ENCODE data around the gene DYRK3.

- TF ChIP-seq ZNF263 (CRISPR knock-in tag; IDR thresholded peaks at IDR 0.05; ENCODE audit: borderline replicate concordance), result no peak
- TF ChIP-seq ZBTB49 (CRISPR knock-in tag; IDR thresholded peaks at IDR 0.05; ENCODE audit: borderline replicate concordance), result no peak
- TF ChIP-seq ARID1B (IDR thresholded peaks at IDR 0.05), result no peak
- no peak for TF ChIP-seq POLR3A (IDR thresholded peaks at IDR 0.05; ENCODE audit: borderline replicate concordance, extremely low read depth, insufficient read depth, insufficient read length)
- no peak for TF ChIP-seq SIN3A (IDR thresholded peaks at IDR 0.05; ENCODE audit: borderline replicate concordance in 2 of 2, control insufficient read depth in 1 of 2, low read depth in 2 of 2, low read length in 2 of 2)
- no peak for TF ChIP-seq GABPA (tag; conservative IDR thresholded peaks at IDR 0.05; ENCODE audit: low read depth)
- no peak for TF ChIP-seq USF1 (CRISPR knock-in tag; IDR thresholded peaks at IDR 0.05)
- no peak for TF ChIP-seq ZNF77 (CRISPR knock-in tag; IDR thresholded peaks at IDR 0.05)
- TF ChIP-seq CTCF (IDR thresholded peaks at IDR 0.05 in 2 of 3, conservative IDR thresholded peaks at IDR 0.05 in 1 of 3; ENCODE audit: insufficient read depth in 2 of 3, low read depth in 1 of 3, low read length in 3 of 3), result no peak
- TF ChIP-seq ZNF431 (CRISPR knock-in tag; IDR thresholded peaks at IDR 0.05), result no peak
- no peak for TF ChIP-seq EHMT2 (IDR thresholded peaks at IDR 0.05)
- TF ChIP-seq POLR2AphosphoS2 (IDR thresholded peaks at IDR 0.05; ENCODE audit: low read length), result no peak
These were observed 18.6 kb downstream of the DYRK3 start for GRCh38 chr1:206653715-206654459.
